HG02938 (cell line): ENCODE measurements around the gene SUSD6.
A peak's percentile ranks its signal among the peaks of the same experiment; 100 is the strongest.

Experiments
- ATAC-seq: cut with Tn5 transposase; IDR thresholded peaks from one replicate; pipeline ENCODE4 v1.9.1; 2021; ENCODE audit warnings: mild to moderate bottlenecking, moderate library complexity; ENCODE audit not compliant: unreplicated experiment

SUSD6 gene, protein sequence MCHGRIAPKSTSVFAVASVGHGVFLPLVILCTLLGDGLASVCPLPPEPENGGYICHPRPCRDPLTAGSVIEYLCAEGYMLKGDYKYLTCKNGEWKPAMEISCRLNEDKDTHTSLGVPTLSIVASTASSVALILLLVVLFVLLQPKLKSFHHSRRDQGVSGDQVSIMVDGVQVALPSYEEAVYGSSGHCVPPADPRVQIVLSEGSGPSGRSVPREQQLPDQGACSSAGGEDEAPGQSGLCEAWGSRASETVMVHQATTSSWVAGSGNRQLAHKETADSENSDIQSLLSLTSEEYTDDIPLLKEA

DNA sequence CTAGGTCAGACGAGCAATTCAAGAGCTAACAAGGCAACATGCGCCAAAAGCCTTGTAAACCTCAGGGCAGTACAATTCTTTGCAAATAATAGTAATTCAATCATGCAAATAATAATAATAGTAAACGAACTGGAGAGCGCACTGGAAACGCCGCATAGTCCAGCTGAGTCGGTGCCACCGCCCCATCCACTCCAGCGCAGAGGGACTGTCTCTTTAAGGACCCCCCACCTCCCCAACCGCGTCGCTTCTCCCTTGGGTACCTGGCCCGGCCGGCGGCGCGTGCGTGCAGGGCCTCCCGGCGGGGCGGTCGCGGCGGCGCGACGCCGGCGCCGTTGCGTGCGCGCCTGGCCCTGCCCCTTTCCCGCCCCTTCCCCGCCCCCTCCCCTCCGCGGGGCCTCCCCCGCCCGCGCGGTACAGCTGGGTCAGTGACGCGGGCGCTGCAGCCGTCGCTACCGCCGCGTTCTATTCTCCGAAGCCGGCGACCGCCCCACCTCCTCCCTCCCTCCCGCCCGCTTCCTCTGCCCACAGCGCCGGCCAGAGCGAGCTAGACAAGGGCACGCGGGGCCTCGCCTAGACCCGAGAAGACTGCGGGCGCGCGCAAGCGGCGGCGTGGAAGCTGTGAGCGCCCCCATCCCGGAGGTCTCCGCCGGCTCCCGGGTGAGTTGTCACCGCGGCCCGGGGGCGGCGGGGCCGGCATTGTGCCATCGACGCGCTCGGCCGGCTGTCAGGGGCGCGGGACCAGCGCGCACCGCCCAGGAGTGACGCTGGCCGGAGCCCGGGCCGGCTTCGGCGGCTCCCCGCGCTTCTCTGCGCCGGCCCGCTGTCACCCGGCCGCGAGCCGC is at the start of gene SUSD6:
TSS of gene SUSD6 (plus strand) at position 425 of the 842 bp plus-strand sequence. CDS start 46,997 bp downstream, outside the sequence.
- peak; percentile 41 for ATAC-seq

DNA sequence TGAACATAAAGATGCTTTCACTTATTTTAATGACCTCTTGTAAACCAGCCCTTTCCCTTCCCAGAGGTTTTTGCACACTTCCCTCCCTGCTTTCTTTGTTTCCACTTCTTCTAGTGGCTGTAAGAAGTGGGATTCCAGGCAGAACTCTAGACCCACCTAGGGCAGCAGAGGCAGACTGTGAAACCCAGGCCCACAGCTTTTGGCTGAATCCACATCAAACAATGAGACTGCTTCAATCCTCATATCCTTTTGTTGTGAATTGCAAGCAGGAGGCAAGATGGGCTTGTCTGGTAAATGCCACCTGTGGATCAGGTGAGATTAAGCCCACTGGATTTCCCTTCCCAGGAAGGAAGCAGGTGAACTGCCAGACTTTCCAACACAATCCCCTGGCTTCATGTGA is 49.5 kb upstream of the SUSD6 start:
- ATAC-seq, result no peak

DNA sequence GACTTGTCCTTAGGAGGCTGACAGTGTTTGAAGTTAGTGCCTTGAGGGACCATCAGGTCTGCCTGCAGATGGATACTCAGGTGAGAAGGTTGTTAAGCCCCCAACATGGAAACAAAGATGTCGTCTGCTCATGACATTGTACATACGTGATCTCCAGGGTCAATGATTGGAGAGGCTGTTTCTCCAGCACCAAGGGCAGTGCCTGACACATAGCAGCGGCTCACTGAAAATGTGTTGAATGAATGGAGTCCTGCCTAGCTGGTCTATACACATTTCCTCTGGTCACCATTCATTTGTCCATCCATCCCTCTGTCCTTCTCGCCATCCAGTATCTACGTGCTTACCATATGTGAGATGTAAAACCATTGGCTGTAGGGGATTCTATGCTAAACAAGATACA is 43.8 kb upstream of the SUSD6 start:
- no peak for ATAC-seq

DNA sequence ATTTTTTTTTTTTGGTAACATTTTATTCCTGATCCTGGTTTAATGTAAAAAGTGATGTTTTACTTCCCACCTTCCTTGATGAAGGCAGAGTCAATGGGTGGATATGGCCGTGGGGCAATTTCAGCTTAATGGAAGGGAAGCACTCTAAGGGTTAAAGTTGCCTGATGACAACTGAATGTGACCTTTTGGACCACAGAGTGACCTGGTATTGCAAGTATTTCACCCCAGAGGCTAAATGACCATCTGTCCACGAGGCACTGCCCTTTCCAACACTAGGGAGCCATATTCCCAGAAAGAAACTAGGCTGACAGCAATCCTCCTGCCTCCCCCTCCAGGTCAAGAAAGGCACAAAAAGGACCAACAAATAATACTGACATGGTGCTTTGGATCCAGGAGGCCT is 41.5 kb upstream of the SUSD6 start:
- ATAC-seq, result no peak

DNA sequence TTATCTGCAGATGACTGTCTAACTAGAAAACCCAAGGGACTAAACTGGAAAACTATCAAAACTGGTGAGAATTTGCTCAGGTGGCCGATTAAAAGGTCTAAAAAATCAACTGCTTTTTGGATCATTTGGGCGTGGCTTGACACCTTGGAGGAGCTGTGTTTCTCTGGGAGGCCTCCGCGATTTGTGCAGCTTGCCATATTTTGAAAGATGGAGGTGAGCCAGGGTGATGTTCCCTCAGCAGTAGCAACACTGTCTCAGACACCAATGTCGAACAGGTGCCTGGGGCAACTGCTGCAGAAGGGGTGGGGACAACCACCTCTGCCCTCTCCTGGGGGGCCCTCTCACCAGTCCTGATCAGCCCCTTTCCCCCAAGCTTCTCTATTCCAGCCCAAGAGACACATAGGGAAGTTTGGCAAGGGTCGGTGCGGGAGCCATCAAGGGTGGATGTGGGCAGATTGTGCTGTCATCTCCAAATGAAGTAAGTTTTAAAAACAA is 40.5 kb upstream of the SUSD6 start:
- no peak for ATAC-seq

DNA sequence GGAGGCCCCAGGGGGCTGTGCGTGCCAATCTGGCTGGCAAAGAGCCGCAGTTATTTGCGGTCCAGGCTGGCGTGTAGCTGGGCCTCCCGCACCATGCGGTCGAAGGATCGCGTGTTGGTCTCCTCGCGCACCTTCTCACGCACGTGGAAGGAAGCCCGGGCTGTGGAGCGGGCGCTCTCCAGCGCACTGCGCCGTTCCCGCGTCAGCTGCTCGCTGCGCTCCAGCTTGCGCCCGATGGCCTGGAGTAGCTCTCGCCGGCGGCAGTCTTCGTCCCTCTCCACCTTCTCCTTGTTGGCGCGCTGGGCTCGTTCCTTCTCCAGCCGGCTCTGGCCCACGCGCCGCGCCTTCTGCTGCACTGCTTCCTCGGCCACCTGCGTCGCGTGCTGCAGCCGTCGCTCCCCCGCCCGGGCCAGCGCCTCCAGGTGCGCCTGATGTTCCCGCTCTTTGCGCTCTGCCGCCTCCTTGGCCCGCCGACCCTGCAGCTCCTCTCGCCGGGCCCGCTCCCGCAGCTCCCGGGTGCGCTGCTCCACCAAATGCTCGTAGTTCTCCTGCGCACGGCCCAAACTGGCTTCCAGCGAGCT is 39.9 kb upstream of the SUSD6 start:
- ATAC-seq, result no peak

DNA sequence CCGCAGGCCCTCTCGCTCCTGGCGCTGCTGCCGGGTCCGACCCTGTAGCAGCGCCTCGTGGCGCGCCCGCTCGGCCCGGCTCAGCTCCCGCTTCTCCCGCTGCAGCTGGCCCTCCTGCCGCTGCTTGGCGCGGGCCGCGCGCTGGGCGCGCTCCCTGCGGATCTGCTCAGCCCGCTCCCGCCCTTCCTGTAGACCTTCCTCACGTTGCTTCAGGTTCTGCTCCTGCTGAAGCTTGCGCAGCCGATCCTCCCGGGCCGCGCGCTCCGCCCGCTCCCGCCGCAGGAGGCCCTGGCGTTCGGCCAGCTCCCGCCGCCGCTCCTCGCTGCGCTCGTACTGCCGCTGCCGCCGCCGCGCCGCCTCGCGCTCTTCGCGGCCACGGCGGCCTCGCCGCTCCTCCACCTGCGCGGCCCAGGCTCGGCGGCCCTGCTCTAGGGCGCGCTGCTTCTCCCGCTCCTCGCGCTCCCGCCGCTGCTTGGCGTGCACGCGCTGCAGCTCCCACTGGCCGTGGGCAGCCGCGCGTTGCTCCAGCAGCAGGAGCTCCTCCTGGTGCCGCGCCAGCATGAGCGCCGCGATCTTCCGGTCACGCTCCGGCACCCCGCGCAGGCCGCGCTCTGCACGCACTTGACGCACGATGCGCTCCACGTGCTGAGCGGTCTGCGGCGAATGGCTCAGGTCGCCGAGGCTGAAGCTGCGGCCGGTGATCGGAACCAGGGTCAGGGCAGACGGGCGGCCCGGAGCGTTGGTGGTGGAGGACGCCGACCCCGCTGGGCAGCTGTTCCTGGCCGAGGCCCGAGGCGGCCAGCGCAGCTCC is 39.2 kb upstream of the SUSD6 start:
- ATAC-seq, result no peak

DNA sequence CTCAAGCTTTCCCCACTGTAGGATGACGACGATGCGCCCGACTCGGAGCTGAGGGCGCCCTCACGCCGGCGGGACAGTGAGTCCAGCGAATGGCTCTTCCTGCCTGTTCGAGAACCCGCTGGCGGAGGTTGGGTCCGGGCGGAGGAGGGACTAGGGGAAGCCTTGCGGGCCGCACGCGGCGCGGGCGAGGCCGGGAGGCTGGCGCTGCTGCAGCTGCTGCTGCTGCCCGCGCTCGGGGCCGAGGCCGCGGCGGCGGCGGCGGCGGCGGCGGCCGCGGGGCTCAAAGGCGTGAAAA is 38.6 kb upstream of the SUSD6 start:
- no peak for ATAC-seq

DNA sequence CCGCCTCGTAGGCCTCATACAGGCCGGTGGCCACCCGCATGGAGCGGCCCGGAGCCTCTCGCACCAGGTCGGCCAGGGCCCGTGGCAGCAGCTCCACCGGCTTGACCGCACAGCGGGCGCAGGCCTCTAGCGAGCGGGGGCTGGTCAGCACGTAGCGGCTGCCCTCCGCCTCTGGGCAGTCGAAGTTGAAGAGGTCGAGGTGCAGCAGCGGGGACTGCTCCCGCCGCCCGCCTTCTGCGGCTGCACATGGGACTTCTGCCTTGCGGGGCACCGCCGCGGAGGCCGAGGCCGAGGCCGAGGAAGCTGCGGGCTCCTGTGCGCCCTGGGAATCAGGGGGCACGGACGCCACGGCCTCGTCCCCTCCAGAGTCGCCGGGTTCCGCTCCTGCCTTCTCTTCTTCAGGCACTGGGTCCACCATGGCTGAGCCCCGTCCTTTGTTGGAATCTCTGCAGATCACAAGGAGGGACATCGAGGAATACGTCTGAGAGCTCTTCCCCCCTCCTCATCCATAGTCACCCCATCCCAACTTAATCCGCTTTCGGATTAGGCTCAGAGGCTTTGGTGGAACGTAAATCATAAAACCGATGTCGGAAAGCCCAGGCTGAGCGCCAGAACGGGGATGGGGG is 38.1 kb upstream of the SUSD6 start:
- no peak for ATAC-seq

DNA sequence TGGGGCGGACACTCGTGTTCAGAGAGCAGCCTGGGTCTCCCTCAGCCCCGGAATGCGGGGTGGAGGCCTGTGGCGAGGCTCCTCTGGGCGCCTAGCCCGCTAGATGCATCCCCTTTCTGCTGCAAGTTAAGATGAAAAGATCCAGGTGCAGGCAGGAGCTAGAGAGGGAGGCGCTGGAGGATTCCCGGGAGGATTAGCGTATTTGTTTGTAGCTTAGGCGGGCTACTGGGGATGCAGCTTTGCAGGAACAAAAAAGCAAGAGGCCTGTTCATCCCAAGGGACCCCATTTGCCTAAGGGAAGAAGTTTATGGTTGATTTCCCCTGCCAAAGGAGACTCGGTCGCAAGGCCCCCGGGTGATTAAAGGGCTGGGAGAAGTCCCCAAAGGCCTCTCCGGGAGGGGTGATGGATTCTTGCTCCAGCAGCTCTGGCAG is 37.5 kb upstream of the SUSD6 start:
- ATAC-seq, result no peak

DNA sequence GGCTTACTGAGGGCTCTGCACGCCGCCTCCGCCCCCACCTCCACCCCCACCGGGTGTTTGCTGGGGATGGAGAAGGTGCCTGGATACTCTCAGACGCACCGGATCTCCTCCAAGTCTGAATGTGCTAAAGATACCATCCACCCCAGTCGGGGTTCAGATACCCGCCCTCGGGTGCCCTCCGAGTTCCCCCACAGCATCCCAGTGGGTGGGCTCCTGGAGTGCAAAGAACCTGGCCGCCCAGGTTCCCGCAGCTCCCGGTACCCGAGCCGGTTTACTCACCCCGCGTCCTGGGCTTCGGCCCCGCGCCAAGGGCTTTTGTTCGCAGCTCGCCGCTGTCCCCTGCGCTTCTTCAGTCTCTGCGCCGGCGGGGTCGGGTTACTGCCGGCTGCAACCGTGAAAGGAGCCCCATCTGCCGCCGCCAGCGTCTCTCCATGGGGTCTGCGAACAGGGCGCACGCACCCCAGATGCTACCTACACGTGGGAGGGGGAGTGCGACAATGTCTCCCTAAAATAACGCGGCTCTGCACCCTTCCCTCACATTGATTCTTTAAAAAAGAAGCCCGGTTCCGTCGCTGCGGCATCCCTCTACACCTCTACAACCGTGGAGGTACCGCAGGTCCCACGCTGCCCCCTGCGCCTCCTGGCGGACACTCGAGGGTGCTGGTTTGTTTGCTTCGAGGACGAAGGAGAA is 37.0 kb upstream of the SUSD6 start, which contains the start of gene CCDC177:
TSS of gene CCDC177 (minus strand) at position 609 of the 691 bp plus-strand sequence. CDS start 1,249 bp downstream, outside the sequence.
- no peak for ATAC-seq

DNA sequence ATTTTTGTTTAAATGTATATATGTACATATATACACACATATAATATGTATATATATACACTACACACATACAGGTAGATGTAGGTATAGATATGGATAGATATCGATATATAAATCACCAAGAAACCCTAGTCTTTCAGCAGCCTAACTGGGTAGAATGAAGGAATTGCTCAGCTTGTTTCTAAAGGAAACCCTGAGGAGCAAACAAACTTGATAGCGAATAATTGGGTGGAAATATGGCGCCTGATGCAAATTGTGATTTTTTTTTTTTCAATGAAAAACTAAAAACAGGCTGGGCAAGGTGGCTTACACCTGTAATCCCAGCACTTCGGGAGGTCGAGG is 36.5 kb upstream of the SUSD6 start:
- ATAC-seq, result no peak

DNA sequence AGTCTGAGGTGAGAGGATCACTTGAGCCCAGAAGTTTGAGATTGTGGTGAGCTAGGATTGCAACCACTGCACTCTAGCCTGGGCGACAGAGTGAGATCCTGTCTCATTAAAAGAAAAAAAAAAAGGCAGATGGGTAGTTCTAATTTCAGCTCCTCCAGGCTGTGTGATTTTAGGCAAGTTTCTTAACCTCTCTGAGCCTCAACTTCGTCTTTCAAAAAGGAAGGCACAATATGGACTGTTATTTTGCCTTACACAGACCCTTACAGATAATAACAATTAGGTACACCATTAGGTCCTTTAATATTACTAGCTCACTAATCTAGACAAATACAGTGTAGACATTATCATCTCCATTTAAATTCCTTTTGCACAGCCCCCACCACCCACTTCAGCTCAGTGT is 31.9 kb upstream of the SUSD6 start:
- ATAC-seq, result no peak

DNA sequence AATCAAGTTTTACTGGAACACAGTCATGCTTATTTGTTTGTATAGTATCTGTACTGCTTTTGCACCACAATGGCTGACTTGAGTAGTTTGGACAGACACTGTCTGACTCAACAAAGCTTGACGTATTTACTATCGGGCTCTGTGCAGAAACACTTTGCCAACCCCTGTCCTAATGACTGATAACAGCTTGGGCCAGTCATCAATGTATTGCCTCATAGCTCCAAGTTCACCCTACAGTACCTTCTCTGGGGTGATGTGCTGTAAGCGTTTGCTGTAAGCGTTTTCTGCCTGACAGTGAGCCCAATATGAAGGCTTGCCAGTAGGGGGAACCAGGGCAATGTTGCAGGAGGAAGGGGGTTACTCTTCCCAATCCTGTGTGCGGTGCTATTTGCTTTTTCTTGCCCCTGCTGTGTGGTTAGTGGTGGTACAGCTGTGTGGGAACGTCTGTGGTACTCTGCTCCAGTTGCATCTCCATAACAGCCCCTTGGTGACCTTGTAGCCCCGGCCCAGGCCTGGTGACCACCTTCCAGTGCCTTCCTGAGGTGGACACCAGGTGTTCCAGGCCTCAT is 31.3 kb upstream of the SUSD6 start:
- ATAC-seq, result no peak

DNA sequence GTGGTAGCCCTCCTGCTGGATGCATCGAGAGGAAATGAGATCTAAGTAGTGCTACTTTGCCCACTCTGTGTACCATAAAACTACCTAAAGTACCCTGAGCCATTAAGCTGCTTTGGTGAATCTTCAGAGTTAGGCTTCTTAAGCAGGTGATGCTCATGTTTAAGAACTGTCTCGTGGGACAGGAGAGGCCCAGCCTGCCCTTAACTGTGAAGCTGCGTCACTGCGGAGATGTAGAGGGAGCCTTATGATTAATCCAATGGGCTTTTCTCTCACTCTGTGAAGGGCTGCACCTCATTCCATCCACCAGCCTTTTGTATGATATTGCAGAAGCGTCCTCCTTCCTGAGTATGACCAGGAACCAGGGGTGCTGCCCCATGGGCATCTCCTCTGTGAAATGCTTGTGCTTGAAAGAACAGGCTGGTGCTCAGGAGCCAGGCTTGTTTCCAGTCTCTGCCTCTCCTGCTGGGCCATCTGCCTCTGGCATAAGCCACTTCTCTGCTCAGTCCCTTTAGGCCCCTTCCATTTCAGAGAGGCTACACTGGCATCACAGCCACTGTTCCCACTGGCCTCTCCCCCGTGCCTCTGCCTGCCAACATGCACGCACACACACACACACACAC is 30.0 kb upstream of the SUSD6 start:
- no peak for ATAC-seq

DNA sequence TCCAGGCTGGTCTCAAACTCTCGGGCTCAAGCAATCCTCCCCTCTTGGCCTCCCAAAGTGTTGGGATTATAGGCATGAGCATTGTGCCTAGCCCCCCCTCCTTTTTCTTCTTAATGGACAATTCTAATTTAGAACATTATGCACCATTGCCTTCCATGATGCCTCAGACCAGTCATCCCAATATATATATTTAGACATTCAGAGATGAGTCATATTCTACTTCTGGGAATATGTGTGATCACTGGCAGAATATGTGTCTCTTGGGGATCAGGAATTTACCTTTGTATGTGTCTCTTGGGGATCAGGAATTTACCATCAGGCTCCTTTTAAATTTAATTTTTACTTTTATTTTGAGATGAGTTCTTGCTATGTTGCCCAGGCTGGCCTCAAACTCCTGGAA is 29.2 kb upstream of the SUSD6 start:
- ATAC-seq, result no peak

DNA sequence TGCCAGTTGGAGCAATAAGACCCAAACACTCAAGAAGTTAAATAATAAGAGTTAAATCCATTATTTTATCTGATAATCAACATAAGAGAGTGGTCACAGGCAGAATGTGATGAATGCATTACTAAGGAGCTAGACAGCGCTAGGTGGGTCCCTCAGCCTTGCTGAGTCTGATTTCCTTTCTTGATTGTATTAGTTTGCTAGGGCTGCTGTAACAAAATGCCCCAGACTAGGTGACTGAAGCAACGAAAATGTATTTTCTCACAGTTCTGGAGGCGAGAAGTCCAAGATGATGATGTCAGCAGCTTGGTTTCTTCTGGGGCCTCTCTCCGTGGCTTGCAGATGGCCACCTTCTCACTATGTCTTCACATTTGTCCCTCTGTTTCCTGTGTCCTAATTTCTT is 28.6 kb upstream of the SUSD6 start:
- ATAC-seq, result no peak

DNA sequence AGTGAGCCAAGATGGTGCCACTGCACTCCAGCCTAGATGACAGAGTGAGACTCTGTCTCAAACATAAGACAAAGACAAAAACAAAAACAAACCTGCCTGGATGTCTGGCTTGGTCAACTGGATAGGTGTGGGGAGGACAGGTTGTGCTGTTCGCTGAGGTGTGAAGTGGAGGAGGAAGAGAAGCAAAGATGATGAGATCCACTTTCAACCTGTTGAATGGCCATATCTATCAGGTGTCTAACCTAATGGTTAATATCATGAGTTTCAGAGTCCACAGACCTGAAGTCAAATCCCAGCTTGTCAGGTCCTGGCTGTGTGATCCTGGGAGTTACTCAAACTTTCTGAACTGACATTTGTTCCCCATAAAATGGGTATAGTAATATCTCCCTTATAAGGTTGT is 27.0 kb upstream of the SUSD6 start:
- no peak for ATAC-seq

DNA sequence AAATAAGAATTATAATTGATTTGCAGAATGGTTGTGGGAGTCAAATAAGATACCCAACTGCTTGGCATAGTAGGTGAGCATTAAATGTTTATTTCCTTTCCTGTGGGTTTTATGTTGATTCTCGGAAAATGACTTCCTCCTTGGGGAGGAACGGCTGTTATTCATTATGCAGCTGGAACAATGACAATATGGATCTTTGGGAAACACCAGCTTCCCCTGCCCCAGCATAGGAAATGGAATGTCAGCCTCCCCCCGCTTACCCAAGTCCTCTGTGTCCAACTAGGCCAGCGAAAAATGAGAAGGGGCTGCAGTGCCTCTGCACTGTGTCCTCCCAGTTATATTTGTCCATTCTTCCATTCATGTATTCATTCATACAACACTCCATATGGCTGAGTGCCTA is 25.0 kb upstream of the SUSD6 start:
- ATAC-seq, result no peak
